NCI-H1930 (cell line): ENCODE data around the gene BRD7.

Source experiments
- DNase-seq, 2 experiments: peaks; one replicate each; lab custom pipeline; 2025; lab: John Stamatoyannopoulos, UW

Gene BRD7

GRCh38 chr16:50288920-50289319 is 79.9 kb downstream of the BRD7 start:
- DNase-seq, result no peak

DNA sequence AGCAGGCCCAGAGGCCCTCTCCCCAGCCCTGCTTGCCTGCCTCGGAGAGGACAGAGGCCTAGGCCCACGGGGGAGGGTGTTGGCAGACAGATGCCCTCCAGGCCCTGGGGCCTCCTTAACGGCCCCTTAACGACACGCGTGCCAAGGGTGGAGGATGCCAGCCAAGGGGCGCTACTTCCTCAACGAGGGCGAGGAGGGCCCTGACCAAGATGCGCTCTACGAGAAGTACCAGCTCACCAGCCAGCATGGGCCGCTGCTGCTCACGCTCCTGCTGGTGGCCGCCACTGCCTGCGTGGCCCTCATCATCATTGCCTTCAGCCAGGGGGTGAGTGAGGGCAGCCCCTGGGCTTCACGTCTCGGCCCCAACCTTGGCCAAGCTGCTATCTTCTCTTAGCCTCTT is 80.8 kb downstream of the BRD7 start:
- DNase-seq, result no peak

DNA sequence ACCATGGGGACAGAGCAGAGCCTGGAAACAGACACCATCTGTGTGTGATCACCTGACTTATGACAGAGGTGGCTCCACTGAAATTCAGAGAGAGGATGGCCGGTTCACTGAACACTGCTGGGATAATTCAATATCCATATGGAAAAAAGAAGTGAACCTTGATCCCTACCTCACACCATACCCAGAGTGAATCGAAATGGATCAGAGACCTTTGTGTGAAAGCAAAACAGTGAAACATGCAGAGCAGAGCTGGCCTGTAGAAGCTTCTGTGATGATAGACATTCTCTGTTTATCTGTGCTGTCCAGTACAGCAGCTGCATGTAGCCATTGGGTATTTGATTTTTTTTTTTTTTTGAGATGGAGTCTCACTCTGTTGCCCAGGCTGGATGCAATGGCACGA is 82.1 kb downstream of the BRD7 start:
- DNase-seq, result no peak

- no peak for DNase-seq
Observed at GRCh38 chr16:50285406-50286003, 83.3 kb downstream of the BRD7 start.

- DNase-seq, result no peak
Observed at GRCh38 chr16:50284131-50284911, 84.5 kb downstream of the BRD7 start.

- DNase-seq, result no peak
Observed at GRCh38 chr16:50282955-50283631, 85.7 kb downstream of the BRD7 start.

GRCh38 chr16:50282010-50282538 is 86.7 kb downstream of the BRD7 start:
- DNase-seq, result no peak

GRCh38 chr16:50281391-50282009 is 87.3 kb downstream of the BRD7 start:
- no peak for DNase-seq

- DNase-seq, result no peak
Observed at GRCh38 chr16:50280932-50281331, 87.9 kb downstream of the BRD7 start.

DNA sequence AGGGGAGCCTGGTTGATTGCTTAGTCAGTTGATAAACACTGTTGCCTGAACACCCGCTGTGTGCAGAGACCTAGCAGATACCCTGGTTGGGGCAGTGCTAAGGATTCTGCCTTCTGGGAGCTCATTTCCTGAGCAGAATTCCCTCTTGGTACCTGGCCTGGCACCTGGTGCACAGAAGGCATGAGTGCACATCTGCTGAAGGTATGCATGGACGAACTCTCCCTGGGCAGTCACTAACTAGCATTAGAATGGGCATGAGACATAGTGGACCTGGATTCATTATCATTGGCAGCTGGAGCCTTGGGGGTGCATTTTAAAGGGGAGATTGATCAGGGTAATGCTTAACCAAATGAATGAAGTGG is 89.3 kb downstream of the BRD7 start:
- no peak for DNase-seq

GRCh38 chr16:50278251-50278650 is 90.5 kb downstream of the BRD7 start:
- DNase-seq, result no peak

DNA sequence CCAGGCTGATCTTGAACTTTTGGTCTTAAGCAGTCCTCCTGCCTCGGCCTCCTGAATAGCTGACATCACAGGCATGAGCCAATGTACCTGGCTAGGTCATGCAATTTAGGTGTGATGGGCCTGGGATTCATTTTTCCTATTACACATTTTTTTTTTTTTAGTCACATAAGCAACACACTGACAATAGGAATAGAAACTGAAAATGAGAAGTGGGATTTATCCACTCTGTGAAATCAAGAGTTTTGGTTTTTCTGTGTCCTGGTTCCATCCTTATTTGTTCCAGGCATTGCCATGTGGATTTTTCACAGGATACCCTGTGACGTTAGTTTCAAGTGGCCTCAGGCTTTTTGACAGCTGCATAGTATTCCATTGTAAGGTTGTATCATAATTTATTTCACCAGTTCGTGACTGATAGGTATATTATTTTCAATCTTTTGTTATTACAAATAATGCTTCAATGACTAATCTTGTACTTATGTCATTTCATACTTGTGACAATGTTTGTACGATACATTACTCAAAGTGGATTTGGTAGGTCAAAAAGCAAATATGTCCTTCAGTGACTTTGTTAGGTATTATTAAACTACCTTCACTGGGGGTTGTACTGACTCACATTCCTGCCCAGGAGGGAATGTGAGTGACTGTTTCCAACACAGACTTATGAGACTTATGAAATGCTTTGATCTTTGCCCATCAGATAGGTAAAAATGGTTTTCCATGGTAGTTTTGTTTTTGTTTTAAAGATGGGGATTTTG is 91.8 kb downstream of the BRD7 start:
- DNase-seq, result no peak

- DNase-seq, result no peak
Observed at GRCh38 chr16:50276326-50276640, 92.5 kb downstream of the BRD7 start.

GRCh38 chr16:50275428-50276325 is 93.1 kb downstream of the BRD7 start:
- DNase-seq, result no peak

DNA sequence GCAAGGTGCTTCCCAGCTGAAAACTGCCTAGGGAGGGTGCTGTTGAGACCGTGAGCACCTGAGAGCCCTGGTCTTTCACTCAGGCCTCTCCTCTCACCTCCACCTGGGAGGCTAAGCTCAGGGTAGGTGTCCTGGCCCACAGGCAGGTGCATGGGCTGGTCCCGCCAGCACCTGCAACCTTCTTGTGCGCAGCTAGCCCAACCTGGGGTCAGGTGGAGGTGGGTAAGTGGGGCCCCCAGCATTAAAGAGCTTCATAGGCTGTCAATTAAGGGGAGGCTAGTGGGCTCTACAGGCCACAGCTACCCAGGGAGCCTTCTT is 93.7 kb downstream of the BRD7 start:
- DNase-seq, result no peak

GRCh38 chr16:50274326-50275097 is 94.3 kb downstream of the BRD7 start:
- DNase-seq, result no peak

DNA sequence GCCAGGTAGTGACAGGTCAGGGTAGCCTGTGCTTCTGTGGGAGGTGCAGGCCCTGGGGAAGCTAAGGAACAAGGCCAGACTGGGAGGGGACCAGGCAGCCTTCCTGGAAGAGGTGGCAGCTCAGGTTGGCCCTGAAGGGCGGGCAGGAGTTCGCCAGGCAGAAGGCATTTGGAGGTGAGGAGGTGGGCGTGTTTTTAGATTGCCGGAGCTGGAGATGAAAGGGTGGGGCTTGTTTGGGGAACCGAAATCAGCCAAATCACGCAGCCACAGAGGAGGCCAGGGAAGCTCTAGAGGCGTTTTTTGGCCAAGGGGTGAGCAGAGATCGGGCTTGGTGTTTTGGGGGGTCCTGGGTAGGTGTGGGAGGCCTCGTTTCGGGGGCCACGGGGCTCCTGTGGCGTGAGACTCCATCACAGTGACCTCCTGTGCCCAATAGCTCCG is 94.9 kb downstream of the BRD7 start:
- no peak for DNase-seq

DNA sequence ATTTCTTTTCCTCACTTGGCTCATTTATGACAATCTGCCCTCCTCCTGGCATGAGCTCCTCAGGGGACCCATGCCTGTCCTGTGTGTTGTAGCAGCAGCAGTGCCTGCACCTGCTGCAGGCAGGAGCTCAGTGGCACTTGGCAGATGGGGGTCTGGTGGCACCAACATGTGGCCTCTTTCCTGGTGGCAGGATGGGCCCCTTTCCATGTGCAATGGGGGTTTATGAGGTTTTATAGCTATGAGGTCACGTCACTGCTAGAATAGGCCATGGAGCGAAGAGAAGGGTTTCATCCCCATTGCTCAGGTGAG is 95.5 kb downstream of the BRD7 start:
- no peak for DNase-seq

DNA sequence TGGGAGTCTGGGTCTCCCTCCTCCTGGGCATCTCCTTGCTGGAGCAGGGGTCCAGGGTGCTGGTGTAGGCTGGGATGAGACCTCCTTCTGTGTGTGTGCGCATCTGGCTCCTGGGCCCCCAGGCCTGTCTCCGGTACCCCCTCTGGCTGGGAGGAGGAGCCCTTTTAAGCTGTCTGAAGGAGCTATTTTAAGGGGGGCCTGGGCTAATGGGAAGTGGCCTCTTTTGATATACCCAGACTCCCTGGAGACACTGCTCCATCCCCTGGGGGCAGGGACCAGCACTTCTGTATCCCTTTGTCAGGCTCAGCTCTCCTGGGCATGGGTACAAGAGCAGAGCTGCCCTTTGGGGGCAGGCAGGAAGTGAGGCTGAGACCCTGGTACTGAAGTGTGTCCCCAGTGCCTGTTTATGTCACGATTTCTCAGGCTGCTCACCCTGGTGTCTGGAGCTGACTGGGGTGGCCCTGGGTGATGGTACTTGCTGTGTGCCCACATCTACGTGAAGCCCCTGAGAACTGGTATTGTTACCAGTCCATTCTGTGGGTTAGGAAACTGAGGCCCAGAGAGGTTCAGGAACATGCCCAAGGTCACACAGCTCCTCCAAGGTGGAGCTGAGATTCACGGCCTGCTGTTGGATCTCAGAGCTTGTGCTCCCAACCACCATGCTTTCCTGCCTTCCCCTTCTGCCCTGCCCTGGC is 96.0 kb downstream of the BRD7 start:
- DNase-seq, result no peak

- no peak for DNase-seq
Observed at GRCh38 chr16:50272111-50272571, 96.6 kb downstream of the BRD7 start.
